ENCODE data around the gene SLC41A3. TPM values are rescaled to one million over a fixed set of nuclear protein-coding genes. Genes with fewer than 3 reads are reported as not detected.

SLC41A3 gene
- total RNA-seq, 1 donor from 2014 or later = 58.8 TPM

DNA sequence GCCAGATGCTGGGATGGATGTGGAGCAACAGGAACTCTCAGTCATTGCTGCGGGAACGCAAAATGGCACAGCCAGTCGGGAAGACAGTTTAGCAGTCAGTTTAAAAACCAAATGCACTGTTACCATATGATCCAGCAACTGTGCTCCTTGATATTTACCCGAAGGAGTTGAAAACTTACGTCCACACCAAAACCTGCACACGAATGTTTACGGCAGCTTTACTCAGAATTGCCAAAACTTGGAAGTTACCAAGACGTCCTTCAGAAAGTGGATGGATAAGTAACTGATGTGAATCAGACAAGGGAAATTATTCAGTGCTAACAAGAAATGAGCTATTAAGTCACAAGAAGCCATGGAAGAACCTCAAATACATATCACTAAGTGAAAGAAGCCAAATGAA, 36.1 kb upstream of the SLC41A3 start:
- TF ChIP-seq, protein P1, sequence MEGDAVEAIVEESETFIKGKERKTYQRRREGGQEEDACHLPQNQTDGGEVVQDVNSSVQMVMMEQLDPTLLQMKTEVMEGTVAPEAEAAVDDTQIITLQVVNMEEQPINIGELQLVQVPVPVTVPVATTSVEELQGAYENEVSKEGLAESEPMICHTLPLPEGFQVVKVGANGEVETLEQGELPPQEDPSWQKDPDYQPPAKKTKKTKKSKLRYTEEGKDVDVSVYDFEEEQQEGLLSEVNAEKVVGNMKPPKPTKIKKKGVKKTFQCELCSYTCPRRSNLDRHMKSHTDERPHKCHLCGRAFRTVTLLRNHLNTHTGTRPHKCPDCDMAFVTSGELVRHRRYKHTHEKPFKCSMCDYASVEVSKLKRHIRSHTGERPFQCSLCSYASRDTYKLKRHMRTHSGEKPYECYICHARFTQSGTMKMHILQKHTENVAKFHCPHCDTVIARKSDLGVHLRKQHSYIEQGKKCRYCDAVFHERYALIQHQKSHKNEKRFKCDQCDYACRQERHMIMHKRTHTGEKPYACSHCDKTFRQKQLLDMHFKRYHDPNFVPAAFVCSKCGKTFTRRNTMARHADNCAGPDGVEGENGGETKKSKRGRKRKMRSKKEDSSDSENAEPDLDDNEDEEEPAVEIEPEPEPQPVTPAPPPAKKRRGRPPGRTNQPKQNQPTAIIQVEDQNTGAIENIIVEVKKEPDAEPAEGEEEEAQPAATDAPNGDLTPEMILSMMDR (conservative IDR thresholded peaks at IDR 0.05) = no peak
- Mint-ChIP-seq H3K27me3 (ENCODE audit: low read depth) (no peaks in the 10 kb centered on the region), H3K9me3 (no peaks in the 10 kb centered on the region), H3K4me1 (no peaks in the 10 kb centered on the region), H3K4me3 (no peak overlapping the region), H3K36me3 (ENCODE audit: low read depth) (peaks cover 3% of the 10 kb centered on the region), H3K27ac (ENCODE audit: unreplicated experiment) (no peak overlapping the region)
- DNase-seq (ENCODE audit: low read depth, low spot score) = no peak

DNA sequence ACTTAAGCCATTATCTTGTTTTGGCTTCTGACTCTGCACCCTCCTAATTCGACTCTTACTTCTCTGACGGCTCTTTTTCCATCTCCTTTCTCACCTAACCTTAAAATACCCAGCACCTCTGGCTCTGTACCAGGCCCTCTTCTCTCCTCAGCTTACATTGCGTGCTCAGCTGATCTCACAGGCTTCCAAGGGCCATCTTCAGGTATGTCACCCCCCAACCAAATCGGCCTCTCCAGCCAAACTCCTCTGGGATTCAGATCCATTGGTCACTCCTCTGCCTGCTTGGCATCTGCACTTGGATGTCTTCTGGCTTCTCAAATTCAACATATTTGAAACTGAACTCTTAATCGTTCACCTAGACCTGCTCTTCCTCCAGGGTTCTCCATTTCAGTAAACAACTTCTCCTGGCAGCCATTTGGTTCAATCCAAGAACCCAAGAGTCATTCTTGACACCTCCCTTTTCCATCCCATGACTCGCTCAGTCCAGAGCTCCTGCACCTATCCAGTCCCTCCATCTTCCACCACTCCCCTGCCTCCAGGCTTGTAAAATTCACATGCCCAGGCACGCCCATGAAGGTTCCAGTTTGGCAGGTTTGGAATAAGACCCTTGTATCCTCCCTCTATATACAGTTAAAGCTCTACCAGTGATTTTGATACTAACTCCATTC, 35.2 kb upstream of the SLC41A3 start:
- no peak overlapping the region for H3K27ac Mint-ChIP-seq (ENCODE audit: unreplicated experiment)
- H3K9me3 Mint-ChIP-seq = no peaks in the 10 kb centered on the region
- TF ChIP-seq, protein P1 (conservative IDR thresholded peaks at IDR 0.05) = no peak
- no peaks in the 10 kb centered on the region for H3K27me3 Mint-ChIP-seq (ENCODE audit: low read depth)
- no peak for DNase-seq (ENCODE audit: low read depth, low spot score)
- H3K4me3 Mint-ChIP-seq = no peak overlapping the region
- peaks cover 3% of the 10 kb centered on the region for H3K36me3 Mint-ChIP-seq (ENCODE audit: low read depth)
- no peaks in the 10 kb centered on the region for H3K4me1 Mint-ChIP-seq

DNA sequence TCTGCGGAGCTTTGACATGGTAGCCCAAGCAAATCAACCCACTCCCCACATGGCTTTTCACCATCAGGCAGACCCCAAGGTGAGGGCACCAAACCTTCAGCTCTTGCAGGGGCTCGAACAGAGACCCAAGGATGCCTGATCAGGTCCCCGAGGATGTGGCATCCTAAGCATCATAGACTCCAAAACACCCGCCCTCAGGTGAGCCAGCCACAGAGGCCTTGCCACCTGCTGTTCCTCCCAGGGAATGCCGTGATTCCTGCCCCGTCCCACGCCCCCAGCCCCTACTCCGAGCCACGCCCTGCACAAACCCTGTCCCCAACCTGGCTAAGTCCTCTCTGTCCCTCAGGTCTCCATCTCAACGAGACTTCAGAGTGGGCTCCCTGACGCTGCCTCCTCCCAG, 34.7 kb upstream of the SLC41A3 start:
- Mint-ChIP-seq H3K27ac (ENCODE audit: unreplicated experiment) (no peak overlapping the region), H3K4me1 (no peaks in the 10 kb centered on the region), H3K9me3 (no peaks in the 10 kb centered on the region), H3K36me3 (ENCODE audit: low read depth) (peaks cover 3% of the 10 kb centered on the region), H3K27me3 (ENCODE audit: low read depth) (no peaks in the 10 kb centered on the region), H3K4me3 (no peak overlapping the region)
- TF ChIP-seq, protein P1 (conservative IDR thresholded peaks at IDR 0.05) = no peak
- DNase-seq (ENCODE audit: low read depth, low spot score) = no peak

DNA sequence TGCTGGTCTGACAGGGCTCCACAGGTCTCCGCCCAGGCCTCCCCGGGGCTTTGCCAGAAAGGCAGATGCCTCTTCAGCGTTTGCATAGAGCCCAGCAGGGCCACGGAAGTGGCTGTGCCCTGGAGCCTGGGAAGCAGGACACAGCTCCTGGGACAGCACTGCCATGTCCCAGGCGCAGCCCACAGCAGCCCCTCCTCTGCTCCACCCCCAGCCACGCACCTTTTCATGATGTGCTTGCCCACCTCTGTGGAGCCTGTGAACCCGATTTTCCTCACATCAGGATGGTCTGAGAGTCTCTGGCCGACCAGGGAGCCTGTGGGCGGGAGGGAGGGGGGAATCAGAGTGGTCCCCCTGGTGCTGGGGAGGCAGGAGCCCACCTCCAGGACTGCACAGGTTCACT, 33.9 kb upstream of the SLC41A3 start:
- Mint-ChIP-seq H3K36me3 (ENCODE audit: low read depth) (peaks cover 3% of the 10 kb centered on the region), H3K4me3 (no peak overlapping the region), H3K9me3 (no peaks in the 10 kb centered on the region), H3K27me3 (ENCODE audit: low read depth) (no peaks in the 10 kb centered on the region), H3K4me1 (peaks cover 2% of the 10 kb centered on the region), H3K27ac (ENCODE audit: unreplicated experiment) (no peak overlapping the region)
- DNase-seq (ENCODE audit: low read depth, low spot score) = no peak
- TF ChIP-seq, protein P1 (conservative IDR thresholded peaks at IDR 0.05) = no peak

DNA sequence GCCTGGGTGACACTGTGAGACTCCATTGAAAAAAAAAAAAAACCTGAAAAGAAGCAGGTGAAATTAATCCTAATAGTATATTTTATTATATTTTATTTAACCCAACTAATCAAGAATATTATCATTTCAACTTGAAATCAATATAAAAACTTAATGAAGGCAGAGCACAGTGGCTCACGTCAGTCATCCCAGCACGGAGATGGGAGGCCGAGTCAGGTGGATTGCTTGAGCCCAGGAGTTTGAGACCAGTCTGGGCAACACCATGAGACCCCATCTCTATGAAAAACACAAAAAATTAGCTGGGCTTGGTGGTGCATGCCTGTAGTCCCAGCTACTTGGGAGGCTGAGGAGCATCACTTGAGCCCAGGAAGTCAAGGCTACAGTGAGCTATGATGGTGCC, 33.3 kb upstream of the SLC41A3 start:
- TF ChIP-seq, protein P1 (conservative IDR thresholded peaks at IDR 0.05) = no peak
- Mint-ChIP-seq H3K4me3 (no peak overlapping the region), H3K27ac (ENCODE audit: unreplicated experiment) (no peak overlapping the region), H3K9me3 (no peaks in the 10 kb centered on the region), H3K4me1 (peaks cover 5% of the 10 kb centered on the region), H3K36me3 (ENCODE audit: low read depth) (peaks cover 3% of the 10 kb centered on the region), H3K27me3 (ENCODE audit: low read depth) (no peaks in the 10 kb centered on the region)
- DNase-seq (ENCODE audit: low read depth, low spot score) = no peak
